ENCODE results near the gene EGLN3. TPM values are rescaled to one million over a fixed set of nuclear protein-coding genes. Genes with fewer than 3 reads are reported as not detected.
"Not testable (repeated sequence)": the region's sequence is repeated elsewhere in the genome, so short reads cannot be mapped to it uniquely, and the experiment has no call there.

The EGLN3 gene
- total RNA-seq, 1 experiment from 2014 or later: 27.8 TPM

GRCh38 chr14:33962466-33962865, 11.6 kb upstream of the EGLN3 start:
- DNase-seq (ENCODE audit: low spot score): not testable (repeated sequence)

GRCh38 chr14:33962016-33962415, 11.1 kb upstream of the EGLN3 start:
- DNase-seq (ENCODE audit: low spot score): no peak

- no peak for DNase-seq (ENCODE audit: low spot score)
Observed at GRCh38 chr14:33959692-33960151, 8.8 kb upstream of the EGLN3 start.

GRCh38 chr14:33958605-33959226, 7.8 kb upstream of the EGLN3 start:
- DNase-seq (ENCODE audit: low spot score): no peak

GRCh38 chr14:33957993-33958392, 7.1 kb upstream of the EGLN3 start:
- no peak for DNase-seq (ENCODE audit: low spot score)

GRCh38 chr14:33957299-33957698, 6.4 kb upstream of the EGLN3 start:
- no peak for DNase-seq (ENCODE audit: low spot score)

GRCh38 chr14:33956640-33957039, 5.8 kb upstream of the EGLN3 start:
- no peak for DNase-seq (ENCODE audit: low spot score)

GRCh38 chr14:33954016-33954598, 3.2 kb upstream of the EGLN3 start:
- DNase-seq (ENCODE audit: low spot score): no peak

- DNase-seq (ENCODE audit: low spot score): no peak
Observed at GRCh38 chr14:33952541-33952940, 1.7 kb upstream of the EGLN3 start.

GRCh38 chr14:33951183-33951840, 438 bp upstream of the EGLN3 start:
- no peak for DNase-seq (ENCODE audit: low spot score)

GRCh38 chr14:33949411-33949893, 1.4 kb downstream of the EGLN3 start:
- DNase-seq (ENCODE audit: low spot score): no peak

- DNase-seq (ENCODE audit: low spot score): no peak
Observed at GRCh38 chr14:33948869-33949408, 1.9 kb downstream of the EGLN3 start.

- DNase-seq (ENCODE audit: low spot score): no peak
Observed at GRCh38 chr14:33948145-33948868, 2.6 kb downstream of the EGLN3 start.

- no peak for DNase-seq (ENCODE audit: low spot score)
Observed at GRCh38 chr14:33946679-33947476, 4.0 kb downstream of the EGLN3 start.

GRCh38 chr14:33945210-33946088, 5.4 kb downstream of the EGLN3 start:
- DNase-seq (ENCODE audit: low spot score): no peak

- DNase-seq (ENCODE audit: low spot score): no peak
Observed at GRCh38 chr14:33943096-33943883, 7.6 kb downstream of the EGLN3 start.

- DNase-seq (ENCODE audit: low spot score): no peak
Observed at GRCh38 chr14:33941718-33942117, 9.2 kb downstream of the EGLN3 start.

- DNase-seq (ENCODE audit: low spot score): no peak
Observed at GRCh38 chr14:33940561-33941011, 10.3 kb downstream of the EGLN3 start.
